ENCODE results near the gene CYSRT1.

CYSRT1 gene

DNA sequence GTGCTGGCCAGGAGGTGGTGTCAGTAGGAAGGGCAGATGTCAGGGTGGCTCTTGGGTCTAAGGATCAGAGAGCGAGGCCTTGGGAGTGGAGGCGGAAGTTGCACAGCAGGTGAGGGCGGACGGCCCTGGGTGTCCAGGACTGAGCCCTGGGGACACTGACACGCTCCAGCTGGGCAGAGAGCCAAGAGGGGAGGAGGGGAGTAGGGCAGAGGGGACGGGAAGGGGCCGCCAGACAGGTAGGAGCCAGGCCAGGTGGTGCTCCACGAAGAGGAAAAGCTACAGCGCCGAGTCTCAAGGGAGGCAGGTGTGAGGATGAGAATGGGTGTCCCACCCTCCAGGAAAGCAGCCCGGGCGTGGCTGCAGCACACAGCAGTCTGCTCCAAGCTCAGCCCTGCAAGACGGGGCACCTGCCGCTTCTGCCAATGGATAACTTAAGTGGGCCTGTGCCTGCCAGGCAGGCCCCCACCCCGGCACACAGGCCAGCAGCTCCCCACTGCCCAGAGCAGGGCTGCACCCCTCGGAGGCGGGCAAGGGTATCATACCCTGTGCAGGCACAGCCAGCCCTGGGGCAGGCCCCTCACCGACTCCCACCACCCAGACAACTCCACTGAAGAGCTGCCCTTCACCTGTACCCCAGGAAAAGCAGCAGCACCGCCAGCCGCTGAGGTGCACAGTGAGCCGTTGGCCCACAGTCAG is 29.3 kb upstream of the CYSRT1 start:
- TF ChIP-seq, protein P1, sequence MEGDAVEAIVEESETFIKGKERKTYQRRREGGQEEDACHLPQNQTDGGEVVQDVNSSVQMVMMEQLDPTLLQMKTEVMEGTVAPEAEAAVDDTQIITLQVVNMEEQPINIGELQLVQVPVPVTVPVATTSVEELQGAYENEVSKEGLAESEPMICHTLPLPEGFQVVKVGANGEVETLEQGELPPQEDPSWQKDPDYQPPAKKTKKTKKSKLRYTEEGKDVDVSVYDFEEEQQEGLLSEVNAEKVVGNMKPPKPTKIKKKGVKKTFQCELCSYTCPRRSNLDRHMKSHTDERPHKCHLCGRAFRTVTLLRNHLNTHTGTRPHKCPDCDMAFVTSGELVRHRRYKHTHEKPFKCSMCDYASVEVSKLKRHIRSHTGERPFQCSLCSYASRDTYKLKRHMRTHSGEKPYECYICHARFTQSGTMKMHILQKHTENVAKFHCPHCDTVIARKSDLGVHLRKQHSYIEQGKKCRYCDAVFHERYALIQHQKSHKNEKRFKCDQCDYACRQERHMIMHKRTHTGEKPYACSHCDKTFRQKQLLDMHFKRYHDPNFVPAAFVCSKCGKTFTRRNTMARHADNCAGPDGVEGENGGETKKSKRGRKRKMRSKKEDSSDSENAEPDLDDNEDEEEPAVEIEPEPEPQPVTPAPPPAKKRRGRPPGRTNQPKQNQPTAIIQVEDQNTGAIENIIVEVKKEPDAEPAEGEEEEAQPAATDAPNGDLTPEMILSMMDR (IDR thresholded peaks at IDR 0.05; ENCODE audit: low read depth, low read length, missing control alignments) = no peak
- no peak overlapping the region for H3K4me3 ChIP-seq (ENCODE audit: low read depth, low read length)
- DNase-seq (ENCODE audit: low read depth) = no peak

DNA sequence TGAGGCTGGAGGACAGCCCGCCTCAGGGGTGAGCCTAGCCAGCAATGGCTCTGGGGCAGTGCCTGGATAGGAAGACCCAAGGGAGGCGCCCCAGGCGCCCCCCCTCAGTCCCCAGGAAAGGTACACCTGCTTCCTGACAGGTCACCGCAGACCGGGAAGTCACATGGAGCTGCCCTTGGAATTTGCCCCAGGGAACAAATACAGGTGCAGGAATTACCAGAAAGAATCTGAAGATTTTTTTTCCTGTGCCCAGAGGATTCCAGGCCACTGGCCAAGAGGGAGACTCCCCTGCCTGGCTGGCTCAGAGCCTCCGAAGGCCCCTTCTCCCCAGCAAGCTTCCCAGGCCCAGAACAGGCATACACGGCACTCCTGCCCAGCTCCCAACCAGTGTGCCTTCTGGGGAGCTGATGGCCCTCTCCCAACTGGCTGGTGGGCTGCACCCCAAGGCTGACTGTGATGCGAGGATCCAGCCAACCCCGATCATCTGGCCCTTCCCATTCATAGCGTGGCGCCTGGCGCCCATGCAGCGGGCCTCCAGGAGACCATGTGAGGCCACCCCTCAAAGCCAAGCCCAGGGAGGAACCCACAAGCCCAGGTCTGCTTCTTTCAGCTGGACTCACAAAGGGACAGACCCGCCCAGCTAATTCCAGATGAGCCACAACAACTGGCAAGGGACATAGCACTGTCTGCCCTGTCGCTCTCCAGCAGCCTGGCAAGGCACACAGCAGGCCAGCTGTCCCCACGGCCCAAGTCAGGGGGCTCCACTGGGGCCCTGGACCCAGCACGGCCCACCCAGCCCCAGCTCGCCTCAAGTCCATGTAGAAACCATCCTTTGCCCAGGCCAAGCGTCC is 26.7 kb upstream of the CYSRT1 start:
- TF ChIP-seq, protein P1 (IDR thresholded peaks at IDR 0.05; ENCODE audit: low read depth, low read length, missing control alignments) = no peak
- no peak for DNase-seq (ENCODE audit: low read depth)
- no peak overlapping the region for H3K4me3 ChIP-seq (ENCODE audit: low read depth, low read length)

DNA sequence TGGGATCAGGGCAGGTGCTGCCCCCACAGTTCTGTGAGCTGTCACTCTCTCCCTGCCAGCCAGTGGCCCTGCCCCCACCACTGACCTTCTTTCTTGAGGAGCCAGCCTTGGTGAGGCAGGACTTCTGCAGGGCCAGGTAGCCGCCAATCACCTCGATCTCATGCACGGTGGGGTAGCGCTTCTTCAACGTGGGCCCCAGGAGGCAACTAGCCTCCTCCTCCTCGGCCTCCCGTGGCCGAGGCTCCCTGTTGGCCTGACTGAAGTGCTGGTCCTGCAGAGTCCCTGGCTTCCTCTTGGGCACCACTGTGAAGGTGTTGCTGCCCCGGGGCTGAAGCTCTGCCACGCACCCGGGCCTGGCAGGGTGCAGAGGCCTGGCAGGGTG is 26.1 kb upstream of the CYSRT1 start:
- no peak overlapping the region for H3K4me3 ChIP-seq (ENCODE audit: low read depth, low read length)
- TF ChIP-seq, protein P1 (IDR thresholded peaks at IDR 0.05; ENCODE audit: low read depth, low read length, missing control alignments) = no peak
- DNase-seq (ENCODE audit: low read depth) = no peak

DNA sequence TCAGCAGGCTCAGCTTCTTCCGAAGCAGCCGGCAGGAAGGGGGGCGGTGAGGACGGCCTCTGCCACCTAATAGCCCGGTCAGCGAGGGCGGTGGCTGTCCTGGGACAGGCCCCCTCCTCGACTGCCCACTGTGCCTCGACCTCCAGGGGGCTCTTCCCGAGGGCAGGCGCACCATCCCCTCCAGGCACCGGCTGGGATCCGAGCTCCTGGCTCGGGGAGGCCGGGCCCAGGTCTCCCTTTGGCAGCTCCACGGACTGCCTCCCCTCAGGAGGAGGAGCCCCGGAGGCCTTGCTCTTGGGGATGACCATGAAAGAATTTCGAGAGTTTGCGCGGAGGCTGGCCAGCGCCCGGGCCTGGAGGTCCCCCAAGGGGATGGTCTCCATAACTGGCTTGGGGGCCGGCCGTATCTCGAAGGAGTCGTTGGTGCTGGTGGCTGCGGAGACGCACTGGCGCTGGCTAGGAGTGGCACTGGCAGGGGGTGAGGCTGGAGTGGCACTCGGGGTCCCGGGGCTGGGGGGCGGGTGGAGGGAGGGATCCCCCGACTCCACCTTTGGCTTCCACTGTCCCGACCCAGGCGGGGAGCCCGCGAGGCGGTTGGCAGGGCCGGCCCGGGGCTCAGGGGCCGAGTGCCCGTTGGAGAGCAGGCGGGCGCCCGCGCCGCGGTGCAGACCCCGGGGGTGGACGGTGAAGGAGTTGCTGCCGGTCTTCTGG is 25.4 kb upstream of the CYSRT1 start:
- DNase-seq (ENCODE audit: low read depth) = no peak
- TF ChIP-seq, protein P1 (IDR thresholded peaks at IDR 0.05; ENCODE audit: low read depth, low read length, missing control alignments) = no peak
- peak overlapping the region; percentile 67 for H3K4me3 ChIP-seq (ENCODE audit: low read depth, low read length)

DNA sequence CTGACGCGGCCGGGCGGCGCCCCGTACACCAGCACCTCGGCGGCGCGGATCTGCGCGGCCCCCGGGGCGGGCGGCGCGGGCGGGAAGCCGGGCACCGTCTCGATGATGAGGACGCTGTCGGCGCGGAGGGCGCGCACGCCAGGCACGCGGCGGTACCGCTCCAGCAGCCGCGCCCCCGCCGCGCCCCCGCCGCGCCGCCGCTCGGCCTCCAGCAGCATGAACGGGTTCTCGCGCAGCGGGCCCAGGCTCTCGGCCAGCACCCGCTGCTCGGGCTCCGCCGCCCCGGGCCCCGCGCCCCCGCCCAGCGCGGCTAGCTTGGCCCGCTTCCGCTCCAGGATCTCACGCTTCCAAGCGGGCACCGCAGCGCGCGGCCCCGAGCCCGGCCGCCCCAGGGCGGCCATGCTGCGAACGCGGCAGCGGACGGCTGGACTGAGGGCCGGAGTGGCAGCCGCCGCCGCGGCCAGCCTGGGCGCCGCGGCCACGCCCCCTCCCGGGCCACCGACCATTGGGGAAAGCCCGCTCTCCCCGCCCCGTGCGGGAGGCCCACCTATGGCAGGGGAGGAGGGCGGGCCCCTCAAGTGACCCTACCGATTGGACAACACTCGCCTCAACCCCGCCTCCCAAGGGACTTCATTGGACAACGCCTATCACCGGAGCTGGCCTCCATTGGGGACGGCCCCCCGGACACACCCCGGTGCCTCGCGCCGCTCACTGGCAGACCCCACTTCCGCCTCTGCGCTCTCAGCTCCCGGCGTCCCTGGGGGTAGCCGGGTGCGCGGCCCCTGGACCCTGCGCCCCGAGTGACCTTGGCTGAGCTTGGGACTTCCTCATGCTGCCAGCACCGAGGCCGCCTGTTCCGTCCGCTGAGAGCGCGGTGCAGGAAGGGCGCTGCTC is 24.4 kb upstream of the CYSRT1 start, which contains the start of gene TPRN:
TPRN (minus strand) TSS at position 431 of the 894 bp plus-strand sequence; CDS start at position 401, 30 bp downstream.
- H3K4me3 ChIP-seq (ENCODE audit: low read depth, low read length) = peak within 1 kb of the TSS; percentile 67
- TF ChIP-seq, protein P1 (IDR thresholded peaks at IDR 0.05; ENCODE audit: low read depth, low read length, missing control alignments) = no peak
- peak; percentile 98 for DNase-seq (ENCODE audit: low read depth)
